Bronchial epithelial cell (primary cell): ENCODE results near the gene CD9. TPM values are rescaled to one million over a fixed set of nuclear protein-coding genes. Genes with fewer than 3 reads are reported as not detected.

Source experiments
- DNase-seq: peaks from one replicate; pipeline ENCODE4 v3.0.0-alpha.2; 2010; ENCODE audit warnings: low read depth
- FAIRE-seq: peaks from 2 replicates; lab custom pipeline; 2011; peaks lifted over from hg19 to GRCh38; lab: Jason Lieb, UNC
- H3K27me3 ChIP-seq: 2 replicates; pipeline ENCODE4 v1.5.1; 2011; ENCODE audit warnings: low read length; ENCODE audit not compliant: control insufficient read depth, insufficient read depth
- H3K36me3 ChIP-seq: 2 replicates; pipeline ENCODE4 v1.5.1; 2011; ENCODE audit warnings: low read length; ENCODE audit not compliant: control insufficient read depth, insufficient read depth
- H3K4me3 ChIP-seq: 2 replicates; pipeline ENCODE4 v1.5.1; 2011; ENCODE audit warnings: mild to moderate bottlenecking, low read depth, low read length, control low read depth
- total RNA-seq: library from RNA; depleted of rRNA; stranded (reverse); fragments of >200 nt; gene quantifications from 2 replicates; pipeline ENCODE4 v1.2.1, GENCODE V29; 2014
- TF ChIP-seq, protein P1 (sequence below): IDR thresholded peaks from 2 replicates; pipeline ENCODE4 v1.5.1; 2011; ENCODE audit warnings: mild to moderate bottlenecking, moderate library complexity, low read length, control low read depth, inconsistent platforms; ENCODE audit not compliant: insufficient read depth, severe bottlenecking

The CD9 gene
- total RNA-seq, 1 donor from 2014 or later, result 634 TPM

DNA sequence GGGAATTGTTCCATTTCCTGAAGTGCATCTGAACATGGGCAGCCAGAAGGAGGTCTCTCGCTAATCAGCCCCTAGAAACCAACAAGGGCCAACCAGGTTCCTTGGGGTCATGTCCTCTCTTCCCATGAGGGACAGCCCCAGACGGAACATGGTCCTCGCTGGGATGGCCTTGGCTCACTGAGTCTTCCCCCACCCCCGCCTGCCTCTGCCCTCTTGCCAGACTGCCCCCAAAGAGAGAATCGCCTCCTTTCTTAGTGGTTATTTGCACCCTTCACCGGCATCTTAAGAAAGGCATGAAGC, 36.4 kb downstream of the CD9 start:
- TF ChIP-seq, protein P1, sequence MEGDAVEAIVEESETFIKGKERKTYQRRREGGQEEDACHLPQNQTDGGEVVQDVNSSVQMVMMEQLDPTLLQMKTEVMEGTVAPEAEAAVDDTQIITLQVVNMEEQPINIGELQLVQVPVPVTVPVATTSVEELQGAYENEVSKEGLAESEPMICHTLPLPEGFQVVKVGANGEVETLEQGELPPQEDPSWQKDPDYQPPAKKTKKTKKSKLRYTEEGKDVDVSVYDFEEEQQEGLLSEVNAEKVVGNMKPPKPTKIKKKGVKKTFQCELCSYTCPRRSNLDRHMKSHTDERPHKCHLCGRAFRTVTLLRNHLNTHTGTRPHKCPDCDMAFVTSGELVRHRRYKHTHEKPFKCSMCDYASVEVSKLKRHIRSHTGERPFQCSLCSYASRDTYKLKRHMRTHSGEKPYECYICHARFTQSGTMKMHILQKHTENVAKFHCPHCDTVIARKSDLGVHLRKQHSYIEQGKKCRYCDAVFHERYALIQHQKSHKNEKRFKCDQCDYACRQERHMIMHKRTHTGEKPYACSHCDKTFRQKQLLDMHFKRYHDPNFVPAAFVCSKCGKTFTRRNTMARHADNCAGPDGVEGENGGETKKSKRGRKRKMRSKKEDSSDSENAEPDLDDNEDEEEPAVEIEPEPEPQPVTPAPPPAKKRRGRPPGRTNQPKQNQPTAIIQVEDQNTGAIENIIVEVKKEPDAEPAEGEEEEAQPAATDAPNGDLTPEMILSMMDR, result no peak
- H3K36me3 ChIP-seq, result peaks cover 44% of the 10 kb centered on the region
- no peak for DNase-seq
- no peaks in the 10 kb centered on the region for H3K27me3 ChIP-seq
- no peak for FAIRE-seq
- no peak overlapping the region for H3K4me3 ChIP-seq

DNA sequence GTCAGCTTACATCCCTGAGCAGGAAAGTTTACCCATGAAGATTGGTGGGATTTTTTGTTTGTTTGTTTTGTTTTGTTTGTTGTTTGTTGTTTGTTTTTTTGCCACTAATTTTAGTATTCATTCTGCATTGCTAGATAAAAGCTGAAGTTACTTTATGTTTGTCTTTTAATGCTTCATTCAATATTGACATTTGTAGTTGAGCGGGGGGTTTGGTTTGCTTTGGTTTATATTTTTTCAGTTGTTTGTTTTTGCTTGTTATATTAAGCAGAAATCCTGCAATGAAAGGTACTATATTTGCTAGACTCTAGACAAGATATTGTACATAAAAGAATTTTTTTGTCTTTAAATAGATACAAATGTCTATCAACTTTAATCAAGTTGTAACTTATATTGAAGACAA, 37.6 kb downstream of the CD9 start:
- Histone ChIP-seq H3K27me3 (no peaks in the 10 kb centered on the region), H3K36me3 (peaks cover 35% of the 10 kb centered on the region), H3K4me3 (no peak overlapping the region)
- DNase-seq, result no peak
- no peak for FAIRE-seq
- TF ChIP-seq, protein P1, result no peak

DNA sequence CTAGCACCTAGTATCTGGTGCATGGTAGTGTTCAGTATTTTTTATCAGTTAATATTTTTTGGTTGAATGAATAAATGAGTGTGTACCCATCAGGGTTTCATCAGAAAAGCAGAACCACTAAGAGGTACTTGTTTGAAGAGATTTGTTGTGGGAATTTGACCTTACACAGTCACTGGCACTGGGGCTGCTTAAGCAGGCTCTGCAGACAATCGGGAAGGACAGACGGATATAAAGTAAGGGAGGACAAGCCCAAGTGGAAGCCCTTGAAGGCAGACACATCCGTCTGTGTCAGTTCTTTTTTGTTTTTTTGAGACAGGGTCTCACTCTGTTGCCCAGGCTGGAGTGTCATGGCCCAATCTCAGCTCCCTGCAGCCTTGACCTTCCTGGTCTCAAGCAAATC, 38.7 kb downstream of the CD9 start:
- DNase-seq (no peak), FAIRE-seq (no peak)
- H3K36me3 ChIP-seq, result peaks cover 27% of the 10 kb centered on the region
- no peaks in the 10 kb centered on the region for H3K27me3 ChIP-seq
- no peak overlapping the region for H3K4me3 ChIP-seq
- TF ChIP-seq, protein P1, result no peak

DNA sequence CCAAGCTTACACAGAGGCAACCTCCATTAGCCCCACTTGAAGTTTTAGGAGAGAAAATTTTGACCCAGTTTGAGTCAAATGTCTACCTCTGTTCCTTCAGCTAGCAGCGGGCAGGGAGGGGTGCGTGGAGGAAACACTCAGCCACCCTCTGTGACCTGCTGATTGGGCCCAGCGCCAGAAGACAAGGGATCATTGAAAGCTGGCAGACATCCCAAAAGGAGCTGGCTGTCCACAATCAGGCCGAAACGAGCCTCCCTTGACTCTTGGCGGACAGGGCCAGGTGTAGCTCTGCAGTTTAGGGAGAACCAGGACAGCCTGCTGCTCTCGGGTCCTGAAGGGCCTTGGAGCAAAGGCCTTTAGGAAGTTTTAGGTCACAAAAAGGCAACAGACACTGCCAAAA, 41.3 kb downstream of the CD9 start:
- DNase-seq, result no peak
- no peak for FAIRE-seq
- no peak overlapping the region for H3K4me3 ChIP-seq

DNA sequence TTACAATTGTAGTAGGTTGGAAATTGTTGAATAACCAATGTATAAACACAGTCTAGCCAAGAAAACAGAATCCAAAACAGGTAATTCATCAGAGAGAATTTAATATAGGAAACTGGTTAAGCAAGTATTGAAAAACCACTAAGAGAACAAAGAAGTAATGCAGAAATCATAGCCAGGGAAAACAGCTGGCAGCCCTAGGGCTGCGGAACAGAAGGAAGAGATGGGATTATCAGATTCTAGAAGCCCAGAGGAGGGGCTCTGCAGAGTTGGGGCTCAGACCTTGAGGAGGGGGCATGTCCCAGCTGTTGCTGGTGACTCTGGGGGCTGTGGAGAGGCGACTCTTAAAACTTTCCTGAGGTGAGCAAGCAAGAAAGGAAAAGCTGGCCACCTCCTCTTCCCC, 49.4 kb downstream of the CD9 start:
- FAIRE-seq (no peak), DNase-seq (no peak)
- TF ChIP-seq, protein P1, result no peak
- H3K27me3 ChIP-seq, result no peaks in the 10 kb centered on the region
- H3K36me3 ChIP-seq, result no peaks in the 10 kb centered on the region
- no peak overlapping the region for H3K4me3 ChIP-seq

More for the DNA sequence above, 41.3 kb downstream of the CD9 start:
- peaks cover 5% of the 10 kb centered on the region for H3K36me3 ChIP-seq
- no peaks in the 10 kb centered on the region for H3K27me3 ChIP-seq
- TF ChIP-seq, protein P1, result no peak

DNA sequence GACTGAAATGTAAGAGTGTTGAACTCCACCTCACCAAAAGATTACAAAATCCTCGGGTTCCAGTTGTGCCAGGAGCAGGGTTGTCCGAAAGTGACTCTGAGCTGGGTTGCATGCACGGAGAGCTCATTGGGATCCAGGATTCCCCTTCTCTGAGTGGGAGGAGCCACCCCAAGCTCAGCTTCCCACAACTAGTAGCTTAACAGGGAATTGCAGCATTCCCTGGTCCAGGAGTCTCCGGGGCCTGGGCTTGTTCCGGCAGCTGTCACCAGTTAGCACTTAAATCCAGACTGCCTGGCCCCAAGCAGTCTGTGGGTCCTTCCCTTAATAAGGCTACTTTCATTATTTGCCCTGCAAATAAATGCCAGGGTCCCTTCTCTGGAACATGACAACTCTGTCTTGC, 50.1 kb downstream of the CD9 start:
- no peak for FAIRE-seq
- no peaks in the 10 kb centered on the region for H3K36me3 ChIP-seq
- TF ChIP-seq, protein P1, result no peak
- no peak overlapping the region for H3K4me3 ChIP-seq
- no peaks in the 10 kb centered on the region for H3K27me3 ChIP-seq
- DNase-seq, result peak; percentile 47
